ENCODE measurements around the gene ARHGEF10L. TPM values are rescaled to one million over a fixed set of nuclear protein-coding genes. Genes with fewer than 3 reads are reported as not detected.
A peak's percentile ranks its signal among the peaks of the same experiment; 100 is the strongest.

ARHGEF10L gene
- total and polyA plus RNA-seq, 5 donors from 2014 or later: not detected

DNA sequence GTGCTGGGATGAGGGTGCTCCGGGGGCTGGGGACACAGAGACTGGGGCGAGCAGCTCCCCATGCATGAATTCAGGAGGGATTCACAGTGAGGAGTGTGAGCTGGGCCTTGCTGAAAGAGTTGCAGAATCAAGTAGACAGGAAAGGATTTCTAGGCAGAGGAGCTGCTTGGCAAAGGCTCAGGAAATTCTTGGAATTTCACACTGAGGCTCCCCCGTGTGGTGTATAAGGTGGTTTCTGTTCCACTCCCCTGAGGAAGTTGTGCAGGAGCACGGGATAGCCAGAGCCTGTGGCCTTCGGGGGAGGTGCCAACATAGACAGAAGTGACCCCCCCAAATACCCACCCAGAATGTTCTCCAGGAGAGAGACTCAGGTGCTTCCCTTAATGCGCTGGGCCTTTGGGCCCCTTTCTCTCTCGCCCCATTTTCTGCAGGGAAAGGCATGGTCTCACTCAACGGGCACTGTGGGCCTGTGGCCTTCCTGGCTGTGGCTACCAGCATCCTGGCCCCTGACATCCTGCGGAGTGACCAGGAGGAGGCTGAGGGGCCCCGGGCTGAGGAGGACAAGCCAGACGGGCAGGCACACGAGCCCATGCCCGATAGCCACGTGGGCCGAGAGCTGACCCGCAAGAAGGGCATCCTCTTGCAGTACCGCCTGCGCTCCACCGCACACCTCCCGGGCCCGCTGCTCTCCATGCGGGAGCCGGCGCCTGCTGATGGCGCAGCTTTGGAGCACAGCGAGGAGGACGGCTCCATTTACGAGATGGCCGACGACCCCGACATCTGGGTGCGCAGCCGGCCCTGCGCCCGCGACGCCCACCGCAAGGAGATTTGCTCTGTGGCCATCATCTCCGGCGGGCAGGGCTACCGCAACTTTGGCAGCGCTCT lies 157.2 kb downstream of the ARHGEF10L start:
- no peaks in the 10 kb centered on the region for H3K36me3 Mint-ChIP-seq
- peaks cover 0 to 2% (median 0%) of the 10 kb centered on the region in 4 donors for H3K4me1 Mint-ChIP-seq

GRCh38 chr1:17697458-17697857 lies 158.0 kb downstream of the ARHGEF10L start:
- H3K4me1 ChIP-seq (ENCODE audit: control insufficient read depth, insufficient read depth, low read length, poor library complexity, severe bottlenecking): no peaks in the 10 kb centered on the region
- Mint-ChIP-seq H3K4me1 (peaks cover 0 to 2% (median 0%) of the 10 kb centered on the region in 4 donors), H3K9me3 (no peaks in the 10 kb centered on the region), H3K4me3 (no peak overlapping the region), H3K27ac (no peak overlapping the region), H3K36me3 (no peaks in the 10 kb centered on the region), H3K27me3 (no peaks in the 10 kb centered on the region)
- H3K36me3 ChIP-seq (ENCODE audit: control insufficient read depth, insufficient read depth, low read length): no peaks in the 10 kb centered on the region
- H3K27ac ChIP-seq (ENCODE audit: insufficient read depth, low read length, poor library complexity, severe bottlenecking): no peak overlapping the region
- ATAC-seq (ENCODE audit: low read depth in 2 of 2) (no peak), DNase-seq (no peak)
- no peaks in the 10 kb centered on the region for H3K9me3 ChIP-seq (ENCODE audit: control insufficient read depth in 2 of 2, low read length in 2 of 2)
- no peaks in the 10 kb centered on the region for H3K27me3 ChIP-seq (ENCODE audit: control insufficient read depth, insufficient read depth, low read length)
- H3K4me3 ChIP-seq (ENCODE audit: low read depth, low read length): no peak overlapping the region

More for the DNA sequence above, 157.2 kb downstream of the ARHGEF10L start:
- Histone ChIP-seq H3K9me3 (ENCODE audit: control insufficient read depth in 2 of 2, low read length in 2 of 2) (no peaks in the 10 kb centered on the region), H3K27me3 (ENCODE audit: control insufficient read depth, insufficient read depth, low read length) (no peaks in the 10 kb centered on the region), H3K4me3 (ENCODE audit: low read depth, low read length) (no peak overlapping the region), H3K27ac (ENCODE audit: insufficient read depth, low read length, poor library complexity, severe bottlenecking) (no peak overlapping the region), H3K36me3 (ENCODE audit: control insufficient read depth, insufficient read depth, low read length) (no peaks in the 10 kb centered on the region), H3K4me1 (ENCODE audit: control insufficient read depth, insufficient read depth, low read length, poor library complexity, severe bottlenecking) (no peaks in the 10 kb centered on the region)
- Mint-ChIP-seq H3K9me3 (no peaks in the 10 kb centered on the region), H3K27me3 (no peaks in the 10 kb centered on the region), H3K27ac (peak overlapping the region in 1 of 3 donors; percentile 48), H3K4me3 (no peak overlapping the region)
- DNase-seq: no peak
- ATAC-seq (ENCODE audit: low read depth in 2 of 2): no peak

DNA sequence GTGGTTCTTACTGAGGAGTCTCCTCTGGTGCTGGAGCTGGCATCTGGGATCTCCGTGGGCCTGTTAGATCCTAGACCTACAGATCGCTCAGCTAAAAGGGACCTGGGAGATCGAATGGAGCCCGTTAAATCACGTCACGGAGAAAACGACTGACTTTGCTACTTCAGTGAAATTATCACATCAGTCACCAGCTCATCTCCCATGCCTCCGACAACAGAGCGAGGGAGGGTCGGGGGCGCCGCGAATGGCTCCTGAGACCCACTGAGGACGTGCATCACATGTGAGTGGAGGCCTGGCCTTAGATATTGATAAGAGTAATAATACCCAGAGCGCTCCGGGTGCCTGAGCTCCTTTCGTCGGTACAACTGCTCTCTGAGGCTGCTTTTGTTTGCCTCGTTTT lies 160.1 kb downstream of the ARHGEF10L start:
- H3K4me3 ChIP-seq (ENCODE audit: low read depth, low read length): no peak overlapping the region
- no peaks in the 10 kb centered on the region for H3K27me3 Mint-ChIP-seq
- H3K4me3 Mint-ChIP-seq: peak overlapping the region in 1 of 4 donors; percentile 38
- H3K9me3 ChIP-seq (ENCODE audit: control insufficient read depth in 2 of 2, low read length in 2 of 2): no peaks in the 10 kb centered on the region
- peaks cover 0 to 2% (median 0%) of the 10 kb centered on the region in 4 donors for H3K4me1 Mint-ChIP-seq
- no peak for DNase-seq
- H3K27ac ChIP-seq (ENCODE audit: insufficient read depth, low read length, poor library complexity, severe bottlenecking): no peak overlapping the region
- no peaks in the 10 kb centered on the region for H3K36me3 Mint-ChIP-seq
- no peaks in the 10 kb centered on the region for H3K9me3 Mint-ChIP-seq
- no peak overlapping the region for H3K27ac Mint-ChIP-seq
- ATAC-seq (ENCODE audit: low read depth in 2 of 2): no peak
- no peaks in the 10 kb centered on the region for H3K4me1 ChIP-seq (ENCODE audit: control insufficient read depth, insufficient read depth, low read length, poor library complexity, severe bottlenecking)
- no peaks in the 10 kb centered on the region for H3K36me3 ChIP-seq (ENCODE audit: control insufficient read depth, insufficient read depth, low read length)
- H3K27me3 ChIP-seq (ENCODE audit: control insufficient read depth, insufficient read depth, low read length): no peaks in the 10 kb centered on the region

DNA sequence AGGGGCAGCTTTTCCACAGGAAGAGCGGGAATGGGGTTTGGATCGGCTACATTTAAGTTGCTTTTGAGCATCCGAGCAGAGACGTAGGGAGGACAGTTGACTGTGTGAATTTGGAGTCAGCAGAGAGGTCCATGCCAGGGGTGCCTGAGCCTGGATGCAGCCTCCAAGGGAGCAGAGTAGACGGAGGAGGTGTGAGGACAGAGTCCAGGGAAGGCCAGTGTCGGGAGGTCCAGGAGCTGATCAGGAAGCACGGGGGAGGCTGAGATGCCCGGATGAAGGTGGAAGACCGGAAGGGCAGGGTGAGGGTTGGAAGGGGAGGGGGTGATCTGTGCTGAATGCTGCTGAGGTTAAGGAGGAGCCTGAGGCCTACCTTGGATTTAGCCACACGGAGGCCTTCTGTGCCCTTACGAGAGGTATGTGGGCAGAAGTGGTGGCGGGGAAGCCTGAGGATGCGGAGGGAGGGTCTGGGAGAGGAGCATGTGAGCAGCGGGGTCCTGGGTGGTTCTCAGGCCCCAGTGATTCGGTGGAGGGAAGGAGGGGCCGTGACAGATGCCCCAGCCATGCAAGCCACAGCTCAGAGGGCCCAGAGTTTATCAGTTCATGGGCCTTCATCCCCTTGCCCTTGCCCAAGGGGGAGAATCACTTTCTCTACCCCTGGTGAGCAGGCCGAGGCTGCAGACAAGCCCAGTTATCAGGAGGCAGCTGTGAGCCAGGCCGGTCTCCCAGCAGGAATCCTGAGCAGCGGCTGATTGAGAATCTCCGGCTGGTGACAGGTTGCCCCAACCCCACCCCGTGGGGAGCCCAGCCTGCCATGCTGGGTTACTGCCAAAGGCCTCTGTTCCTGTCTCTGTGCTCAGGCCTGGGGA lies 161.7 kb downstream of the ARHGEF10L start:
- Histone ChIP-seq H3K36me3 (ENCODE audit: control insufficient read depth, insufficient read depth, low read length) (no peaks in the 10 kb centered on the region), H3K27ac (ENCODE audit: insufficient read depth, low read length, poor library complexity, severe bottlenecking) (no peak overlapping the region), H3K27me3 (ENCODE audit: control insufficient read depth, insufficient read depth, low read length) (no peaks in the 10 kb centered on the region), H3K9me3 (ENCODE audit: control insufficient read depth in 2 of 2, low read length in 2 of 2) (no peaks in the 10 kb centered on the region), H3K4me1 (ENCODE audit: control insufficient read depth, insufficient read depth, low read length, poor library complexity, severe bottlenecking) (no peaks in the 10 kb centered on the region), H3K4me3 (ENCODE audit: low read depth, low read length) (no peak overlapping the region)
- Mint-ChIP-seq H3K4me3 (no peak overlapping the region), H3K4me1 (peaks cover 0 to 2% (median 0%) of the 10 kb centered on the region in 4 donors), H3K27me3 (no peaks in the 10 kb centered on the region), H3K27ac (no peak overlapping the region), H3K36me3 (no peaks in the 10 kb centered on the region), H3K9me3 (no peaks in the 10 kb centered on the region)
- ATAC-seq (ENCODE audit: low read depth in 2 of 2): no peak
- DNase-seq: no peak

DNA sequence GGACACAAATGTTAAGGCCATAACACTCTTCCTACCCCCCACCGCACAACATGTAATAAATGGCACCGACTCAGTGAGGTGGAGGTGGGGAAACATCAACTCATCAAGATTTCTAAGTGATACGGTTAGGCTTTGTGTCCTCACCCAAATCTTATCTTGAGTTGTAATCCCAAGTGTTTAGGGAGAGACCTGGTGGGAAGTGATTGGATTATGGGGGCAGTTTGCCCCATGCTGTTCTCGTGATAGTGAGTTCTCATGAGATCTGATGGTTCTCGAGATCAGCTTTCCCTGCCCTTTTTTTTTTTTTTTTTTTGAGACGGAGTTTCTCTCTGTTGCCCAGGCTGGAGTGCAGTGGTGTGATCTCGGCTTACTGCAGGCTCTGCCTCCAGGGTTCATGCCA lies 164.7 kb downstream of the ARHGEF10L start:
- H3K4me3 ChIP-seq (ENCODE audit: low read depth, low read length): no peak overlapping the region
- DNase-seq (no peak), ATAC-seq (ENCODE audit: low read depth in 2 of 2) (no peak)
- H3K27ac ChIP-seq (ENCODE audit: insufficient read depth, low read length, poor library complexity, severe bottlenecking): no peak overlapping the region
- H3K27ac Mint-ChIP-seq: no peak overlapping the region
- no peaks in the 10 kb centered on the region for H3K27me3 Mint-ChIP-seq
- H3K36me3 ChIP-seq (ENCODE audit: control insufficient read depth, insufficient read depth, low read length): no peaks in the 10 kb centered on the region
- no peaks in the 10 kb centered on the region for H3K27me3 ChIP-seq (ENCODE audit: control insufficient read depth, insufficient read depth, low read length)
- H3K9me3 ChIP-seq (ENCODE audit: control insufficient read depth in 2 of 2, low read length in 2 of 2): no peaks in the 10 kb centered on the region
- H3K9me3 Mint-ChIP-seq: no peaks in the 10 kb centered on the region
- H3K4me1 Mint-ChIP-seq: no peaks in the 10 kb centered on the region
- H3K4me1 ChIP-seq (ENCODE audit: control insufficient read depth, insufficient read depth, low read length, poor library complexity, severe bottlenecking): no peaks in the 10 kb centered on the region
- H3K36me3 Mint-ChIP-seq: no peaks in the 10 kb centered on the region
- no peak overlapping the region for H3K4me3 Mint-ChIP-seq

GRCh38 chr1:17706445-17706844 lies 166.9 kb downstream of the ARHGEF10L start:
- H3K4me1 ChIP-seq (ENCODE audit: control insufficient read depth, insufficient read depth, low read length, poor library complexity, severe bottlenecking): no peaks in the 10 kb centered on the region

GRCh38 chr1:17709981-17710380 lies 170.5 kb downstream of the ARHGEF10L start:
- Mint-ChIP-seq H3K4me1 (no peaks in the 10 kb centered on the region), H3K27me3 (no peaks in the 10 kb centered on the region), H3K27ac (no peak overlapping the region), H3K9me3 (peaks cover 0 to 2% (median 0%) of the 10 kb centered on the region in 7 donors), H3K36me3 (no peaks in the 10 kb centered on the region), H3K4me3 (no peak overlapping the region)
- H3K27ac ChIP-seq (ENCODE audit: insufficient read depth, low read length, poor library complexity, severe bottlenecking): no peak overlapping the region
- no peak overlapping the region for H3K4me3 ChIP-seq (ENCODE audit: low read depth, low read length)
- H3K36me3 ChIP-seq (ENCODE audit: control insufficient read depth, insufficient read depth, low read length): no peaks in the 10 kb centered on the region
- no peaks in the 10 kb centered on the region for H3K27me3 ChIP-seq (ENCODE audit: control insufficient read depth, insufficient read depth, low read length)
- no peaks in the 10 kb centered on the region for H3K9me3 ChIP-seq (ENCODE audit: control insufficient read depth in 2 of 2, low read length in 2 of 2)
- H3K4me1 ChIP-seq (ENCODE audit: control insufficient read depth, insufficient read depth, low read length, poor library complexity, severe bottlenecking): no peaks in the 10 kb centered on the region
- DNase-seq (no peak), ATAC-seq (ENCODE audit: low read depth in 2 of 2) (no peak)

More at GRCh38 chr1:17706445-17706844, 166.9 kb downstream of the ARHGEF10L start:
- Mint-ChIP-seq H3K36me3 (no peaks in the 10 kb centered on the region), H3K9me3 (no peaks in the 10 kb centered on the region), H3K4me1 (no peaks in the 10 kb centered on the region), H3K27ac (no peak overlapping the region), H3K4me3 (no peak overlapping the region), H3K27me3 (no peaks in the 10 kb centered on the region)
- H3K4me3 ChIP-seq (ENCODE audit: low read depth, low read length): no peak overlapping the region
- DNase-seq (no peak), ATAC-seq (ENCODE audit: low read depth in 2 of 2) (no peak)
- no peaks in the 10 kb centered on the region for H3K36me3 ChIP-seq (ENCODE audit: control insufficient read depth, insufficient read depth, low read length)
- H3K27me3 ChIP-seq (ENCODE audit: control insufficient read depth, insufficient read depth, low read length): no peaks in the 10 kb centered on the region
- no peak overlapping the region for H3K27ac ChIP-seq (ENCODE audit: insufficient read depth, low read length, poor library complexity, severe bottlenecking)
- H3K9me3 ChIP-seq (ENCODE audit: control insufficient read depth in 2 of 2, low read length in 2 of 2): no peaks in the 10 kb centered on the region

Data from CD4-positive, CD25-positive, alpha-beta regulatory T cell (primary cell).